Measurements from ENCODE around the gene ERBIN.

DNA sequence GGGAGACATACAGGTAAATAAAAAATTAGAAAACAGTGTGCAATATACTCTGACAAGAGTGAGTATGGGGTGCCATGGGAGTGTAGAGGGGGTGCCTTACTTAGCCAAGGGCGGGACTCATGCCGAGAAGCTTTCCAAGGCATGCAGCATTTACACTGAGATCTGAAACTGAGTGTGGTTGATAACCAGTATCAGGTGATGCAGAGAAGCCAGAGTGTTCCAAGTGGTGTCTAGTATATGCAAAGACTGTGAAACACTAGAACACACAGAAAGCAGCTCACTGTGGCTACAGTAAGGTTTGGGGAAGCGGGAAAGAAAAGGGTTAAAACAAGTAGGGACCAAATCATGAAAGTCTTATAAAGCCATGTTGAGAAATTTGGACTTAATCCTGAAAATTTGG lies 30.5 kb upstream of the ERBIN start:
- no peak for TF ChIP-seq POLR2A (IDR thresholded peaks at IDR 0.05; ENCODE audit: low read depth, low read length)
- no peak for TF ChIP-seq POLR2AphosphoS5 (IDR thresholded peaks at IDR 0.05; ENCODE audit: low read depth, low read length)
